Vagina (tissue), 2 donors: Measurements from ENCODE around the gene MAGI3.

Source experiments
- CTCF ChIP-seq, 3 experiments: fragments of 450-650 bp in 2 of 3; fragments of 200-600 bp in 1 of 3; sonication (generic) in 1 of 3; IDR thresholded peaks; one replicate each; pipeline ENCODE4 v1.5.1; 2017 to 2019; ENCODE audit warnings: antibody characterized with exemption in 3 of 3, mild to moderate bottlenecking in 2 of 3, moderate library complexity in 2 of 3
- POLR2A ChIP-seq, 2 donors: fragments of 450-650 bp; IDR thresholded peaks; one replicate each; pipeline ENCODE4 v1.6.1; 2017; ENCODE audit warnings: antibody characterized with exemption in 2 of 2, mild to moderate bottlenecking in 2 of 2, moderate library complexity in 2 of 2
- POLR2AphosphoS5 ChIP-seq, 2 donors: sonication (generic); formaldehyde crosslinking; IDR thresholded peaks; one replicate each; pipeline ENCODE4 v1.9.0; 2017; ENCODE audit warnings: antibody characterized with exemption in 2 of 2, mild to moderate bottlenecking in 2 of 2, low read depth in 1 of 2; ENCODE audit not compliant: insufficient read depth in 1 of 2

GRCh38 chr1:113388621-113389358, 1.5 kb upstream of the MAGI3 start:
- TF ChIP-seq CTCF (IDR thresholded peaks at IDR 0.05) = no peak
- no peak for TF ChIP-seq POLR2A (IDR thresholded peaks at IDR 0.05)
- no peak for TF ChIP-seq POLR2AphosphoS5 (IDR thresholded peaks at IDR 0.05; ENCODE audit: insufficient read depth in 1 of 2, low read depth in 1 of 2)
